ENCODE data around the gene DSG3. TPM values are rescaled to one million over a fixed set of nuclear protein-coding genes. Genes with fewer than 3 reads are reported as not detected.

DSG3 gene
- total and polyA plus RNA-seq, 10 of the 15 experiments (the other 5 are each of a cell fraction or from before 2014, with no cell fraction given), result 0.01 to 0.36 (median 0.30) TPM

GRCh38 chr18:31489311-31489710 is 41.8 kb downstream of the DSG3 start (continued):
- TF ChIP-seq REST (IDR thresholded peaks at IDR 0.05; ENCODE audit: low read depth, low read length), result no peak
- no peak for TF ChIP-seq IKZF1 (conservative IDR thresholded peaks at IDR 0.05)

- H4K20me1 ChIP-seq (ENCODE audit: control insufficient read depth, insufficient read depth), result no peaks in the 10 kb centered on the region
- WGBS (ENCODE audit: insufficient coverage, insufficient replicate concordance, low lambda C conversion rate, missing lambda C conversion rate), result 0% methylated on average over 1 of the region's 1 CpG
- DNase-seq (ENCODE audit: low read depth, low spot score), result peak; percentile 49
- peaks cover 7% of the 10 kb centered on the region for H3K4me1 ChIP-seq (ENCODE audit: control insufficient read depth, insufficient read depth, low read length)
- H3K79me2 ChIP-seq (ENCODE audit: control insufficient read depth, insufficient read depth, low read length), result no peaks in the 10 kb centered on the region
- intact Hi-C loops (cut with micrococcal nuclease; ENCODE audit: unreplicated experiment), result loop anchor here (10.0 kb wide), 1 partner anchor 256 kb away; no protein-coding TSS in a partner anchor
- H3K4me3 ChIP-seq, result no peak overlapping the region
- H3K27me3 ChIP-seq (replicated peaks in 1 of 2; ENCODE audit: control insufficient read depth in 2 of 2, insufficient read depth in 2 of 2, low read length in 1 of 2), result no peaks in the 10 kb centered on the region
- ChIA-PET POLR2A (interaction anchor here (4.6 kb wide), 1 partner anchor 9 kb away, joined by 35 read pairs; no protein-coding TSS in a partner anchor), SMC1A (ENCODE audit: uncharacterized antibody, unreplicated experiment) (interaction anchor here (0.7 to 5.1 kb wide), 8 partner anchors 9 to 453 kb away, joined by 3 to 53 read pairs (median 4); no protein-coding TSS in a partner anchor), RAD21 (ENCODE audit: unreplicated experiment) (interaction anchor here (1.0 to 3.7 kb wide), 5 partner anchors 9 to 168 kb away, joined by 3 to 33 read pairs (median 3); no protein-coding TSS in a partner anchor), CTCF (interaction anchor here (1.5 to 3.2 kb wide), 4 partner anchors 11 to 65 kb away, joined by 3 to 26 read pairs (median 5); no protein-coding TSS in a partner anchor)
- no peaks in the 10 kb centered on the region; the same call in 2 of the 3 replicates for H3K9me3 ChIP-seq (replicated peaks; ENCODE audit: control insufficient read depth, insufficient read depth, low read length)
- BruUV-seq (replicated peaks), result no TSS peak
- in situ Hi-C loops (cut with MboI), result no loop called here
- no peak overlapping the region for H3K9ac ChIP-seq (ENCODE audit: control insufficient read depth, insufficient read depth, low read length)
- H3K36me3 ChIP-seq (ENCODE audit: control insufficient read depth in 2 of 2, insufficient read depth in 2 of 2, low read length in 1 of 2), result no peaks in the 10 kb centered on the region
- peak; percentile 92 for ATAC-seq
- peak overlapping the region; percentile 9; the same call in 1 of the 2 replicates for H3K27ac ChIP-seq (ENCODE audit: control insufficient read depth, insufficient read depth)
- H2AFZ ChIP-seq (ENCODE audit: control insufficient read depth, low read depth, low read length), result peak overlapping the region; percentile 40; the same call in 1 of the 2 replicates
- no peak for FAIRE-seq
- peak overlapping the region; percentile 61 for H3K4me2 ChIP-seq (ENCODE audit: control insufficient read depth, insufficient read depth)
- TF ChIP-seq CREB1 (IDR thresholded peaks at IDR 0.05; ENCODE audit: low read depth), result no peak
- TF ChIP-seq NKRF (conservative IDR thresholded peaks at IDR 0.05), result no peak
- TF ChIP-seq MTA3 (IDR thresholded peaks at IDR 0.05; ENCODE audit: borderline replicate concordance, low read length), result no peak
- TF ChIP-seq SMAD1 (IDR thresholded peaks at IDR 0.05; ENCODE audit: low read depth, partially characterized antibody), result no peak
- TF ChIP-seq STAT3 (IDR thresholded peaks at IDR 0.05; ENCODE audit: low read depth, low read length), result no peak
- no peak for TF ChIP-seq EGR1 (IDR thresholded peaks at IDR 0.05; ENCODE audit: borderline replicate concordance in 1 of 2, low read depth in 2 of 2, low read length in 2 of 2)
- no peak for TF ChIP-seq MEF2A (IDR thresholded peaks at IDR 0.05; ENCODE audit: insufficient read depth, low read depth, low read length)
- TF ChIP-seq, protein P1, sequence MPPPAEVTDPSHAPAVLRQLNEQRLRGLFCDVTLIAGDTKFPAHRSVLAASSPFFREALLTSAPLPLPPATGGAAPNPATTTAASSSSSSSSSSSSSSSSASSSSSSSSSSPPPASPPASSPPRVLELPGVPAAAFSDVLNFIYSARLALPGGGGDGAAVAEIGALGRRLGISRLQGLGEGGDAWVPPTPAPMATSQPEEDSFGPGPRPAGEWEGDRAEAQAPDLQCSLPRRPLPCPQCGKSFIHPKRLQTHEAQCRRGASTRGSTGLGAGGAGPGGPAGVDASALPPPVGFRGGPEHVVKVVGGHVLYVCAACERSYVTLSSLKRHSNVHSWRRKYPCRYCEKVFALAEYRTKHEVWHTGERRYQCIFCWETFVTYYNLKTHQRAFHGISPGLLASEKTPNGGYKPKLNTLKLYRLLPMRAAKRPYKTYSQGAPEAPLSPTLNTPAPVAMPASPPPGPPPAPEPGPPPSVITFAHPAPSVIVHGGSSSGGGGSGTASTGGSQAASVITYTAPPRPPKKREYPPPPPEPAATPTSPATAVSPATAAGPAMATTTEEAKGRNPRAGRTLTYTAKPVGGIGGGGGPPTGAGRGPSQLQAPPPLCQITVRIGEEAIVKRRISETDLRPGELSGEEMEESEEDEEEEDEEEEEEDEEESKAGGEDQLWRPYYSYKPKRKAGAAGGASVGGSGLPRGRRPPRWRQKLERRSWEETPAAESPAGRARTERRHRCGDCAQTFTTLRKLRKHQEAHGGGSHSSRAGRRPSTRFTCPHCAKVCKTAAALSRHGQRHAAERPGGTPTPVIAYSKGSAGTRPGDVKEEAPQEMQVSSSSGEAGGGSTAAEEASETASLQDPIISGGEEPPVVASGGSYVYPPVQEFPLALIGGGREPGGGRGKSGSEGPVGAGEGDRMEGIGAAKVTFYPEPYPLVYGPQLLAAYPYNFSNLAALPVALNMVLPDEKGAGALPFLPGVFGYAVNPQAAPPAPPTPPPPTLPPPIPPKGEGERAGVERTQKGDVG (CRISPR knock-in tag; IDR thresholded peaks at IDR 0.05), result no peak
- no peak for TF ChIP-seq SPI1 (IDR thresholded peaks at IDR 0.05; ENCODE audit: borderline replicate concordance, insufficient read depth, low read depth, low read length)
- TF ChIP-seq CBX5 (IDR thresholded peaks at IDR 0.05; ENCODE audit: low read depth), result no peak
- TF ChIP-seq TCF3 (IDR thresholded peaks at IDR 0.05; ENCODE audit: borderline replicate concordance, insufficient read depth, low read depth, low read length), result no peak
Observed at GRCh38 chr18:31490387-31490786, 42.8 kb downstream of the DSG3 start.

Measured in GM12878 (cell line).